Airway epithelial cell (primary cell): Measurements from ENCODE around the gene SSC5D. TPM values are rescaled to one million over a fixed set of nuclear protein-coding genes. Genes with fewer than 3 reads are reported as not detected.

Experiments used
- total RNA-seq: library from RNA; depleted of rRNA; stranded (reverse); fragments of >200 nt; gene quantifications from 2 replicates; pipeline ENCODE4 v1.2.3, GENCODE V29; 2015

Gene SSC5D
- 0.09 TPM in 1 of 2 replicates, not detected in the other for total RNA-seq

GRCh38 chr19:55487924-55488687 is at the start of gene SSC5D:
SSC5D (plus strand) TSS chr19:55488436; CDS start chr19:55488590, 154 bp downstream.

DNA sequence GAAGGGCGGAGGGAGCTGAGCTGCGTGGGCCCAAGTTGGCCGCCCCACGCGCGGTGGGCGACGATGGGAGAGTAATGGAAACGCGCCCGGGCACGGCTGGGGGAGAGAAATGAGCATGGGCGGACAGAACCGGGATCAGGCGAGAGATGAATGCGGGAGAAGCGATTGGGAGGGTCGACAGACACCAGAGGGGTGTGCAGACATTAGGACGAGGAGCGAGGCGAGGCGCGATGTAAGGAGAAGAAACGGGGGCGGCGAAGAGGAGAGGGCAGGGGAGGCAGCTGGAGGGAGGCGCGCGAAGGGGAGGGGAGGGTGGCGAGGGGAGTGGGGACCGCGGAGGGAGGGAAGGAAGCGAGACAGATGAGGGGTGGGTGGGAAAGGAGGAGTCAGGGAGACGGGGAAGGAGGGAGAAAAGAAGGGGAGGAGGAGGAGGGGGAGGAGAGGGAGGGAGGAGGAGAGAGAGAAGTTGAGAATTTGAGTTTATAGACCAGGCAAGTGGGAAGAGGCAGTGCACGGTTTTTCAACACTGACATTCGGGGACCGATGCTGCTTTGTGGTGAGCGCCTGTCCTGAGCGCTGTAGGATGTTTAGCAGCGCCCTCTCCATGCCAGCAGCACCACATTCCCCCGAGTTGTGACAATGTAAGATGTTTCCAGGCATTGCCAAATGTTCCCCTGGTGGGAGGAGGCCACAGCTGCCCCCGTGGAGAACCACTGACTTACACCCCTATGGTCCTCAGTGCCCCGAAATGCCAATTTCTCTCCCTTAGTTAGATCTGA is 45.0 kb upstream of the SSC5D start, which contains the start of gene SHISA7:
TSS of gene SHISA7 (minus strand) at position 256 of the 779 bp plus-strand sequence. CDS start 437 bp downstream, outside the sequence.

GRCh38 chr19:55461259-55461973 is 26.8 kb upstream of the SSC5D start, which contains the start of gene ISOC2:
ISOC2 (minus strand) TSS chr19:55461642; CDS start chr19:55456486, 5,156 bp downstream.

GRCh38 chr19:55464662-55465054 is 23.6 kb upstream of the SSC5D start, which contains the start of gene C19orf85:
C19orf85 (minus strand) TSS chr19:55464751; CDS start chr19:55464554, 197 bp downstream.

GRCh38 chr19:55476100-55476775 is 12.0 kb upstream of the SSC5D start, which contains the start of gene ZNF628:
ZNF628 (plus strand) TSS chr19:55476617; CDS start chr19:55479911, 3,294 bp downstream.

DNA sequence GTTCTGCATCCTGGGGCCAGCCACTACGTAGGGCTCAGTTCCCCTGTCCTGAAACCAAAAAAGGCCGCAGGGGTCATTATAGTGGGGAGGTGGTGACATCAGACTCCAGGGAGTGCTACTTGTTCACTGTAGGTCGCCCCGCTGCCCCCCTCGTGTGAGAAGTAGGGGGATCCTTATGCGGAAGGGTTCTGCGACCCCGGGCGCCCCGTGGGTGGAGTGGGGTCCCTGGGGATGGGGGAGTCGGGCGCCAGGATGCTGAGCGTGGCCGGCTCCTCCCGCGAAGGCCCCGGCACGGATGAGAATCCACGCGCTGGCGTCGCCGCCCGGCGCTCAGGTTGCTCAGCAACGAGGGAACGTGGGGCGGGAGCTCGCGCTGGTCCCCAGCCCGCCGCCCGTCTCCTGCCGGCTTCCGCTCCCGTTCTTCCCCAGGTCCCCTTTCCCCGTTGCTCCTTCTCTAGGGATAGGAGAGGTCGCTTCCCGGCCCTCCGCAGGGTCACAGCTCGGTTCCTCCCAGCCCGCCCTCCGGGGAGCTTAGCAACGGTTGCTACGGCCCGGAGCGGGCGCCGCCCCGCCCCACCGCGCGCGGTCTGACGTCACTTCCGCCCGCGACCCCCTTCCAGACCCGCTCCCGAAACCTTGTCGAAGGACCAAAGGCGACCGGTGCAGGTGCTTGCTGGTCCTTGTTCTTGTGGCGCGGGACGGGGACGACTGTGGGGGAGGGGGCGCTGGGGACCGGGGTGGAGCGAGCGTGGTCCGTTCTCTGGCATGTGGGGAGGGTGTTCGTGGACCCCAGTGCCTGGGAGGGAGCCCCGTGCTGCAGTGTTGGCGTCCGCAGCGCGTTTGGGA is 3.4 kb upstream of the SSC5D start, which contains the start of gene NAT14:
TSS of gene NAT14 (plus strand) at position 596 of the 846 bp plus-strand sequence. CDS start 521 bp downstream, outside the sequence.

DNA sequence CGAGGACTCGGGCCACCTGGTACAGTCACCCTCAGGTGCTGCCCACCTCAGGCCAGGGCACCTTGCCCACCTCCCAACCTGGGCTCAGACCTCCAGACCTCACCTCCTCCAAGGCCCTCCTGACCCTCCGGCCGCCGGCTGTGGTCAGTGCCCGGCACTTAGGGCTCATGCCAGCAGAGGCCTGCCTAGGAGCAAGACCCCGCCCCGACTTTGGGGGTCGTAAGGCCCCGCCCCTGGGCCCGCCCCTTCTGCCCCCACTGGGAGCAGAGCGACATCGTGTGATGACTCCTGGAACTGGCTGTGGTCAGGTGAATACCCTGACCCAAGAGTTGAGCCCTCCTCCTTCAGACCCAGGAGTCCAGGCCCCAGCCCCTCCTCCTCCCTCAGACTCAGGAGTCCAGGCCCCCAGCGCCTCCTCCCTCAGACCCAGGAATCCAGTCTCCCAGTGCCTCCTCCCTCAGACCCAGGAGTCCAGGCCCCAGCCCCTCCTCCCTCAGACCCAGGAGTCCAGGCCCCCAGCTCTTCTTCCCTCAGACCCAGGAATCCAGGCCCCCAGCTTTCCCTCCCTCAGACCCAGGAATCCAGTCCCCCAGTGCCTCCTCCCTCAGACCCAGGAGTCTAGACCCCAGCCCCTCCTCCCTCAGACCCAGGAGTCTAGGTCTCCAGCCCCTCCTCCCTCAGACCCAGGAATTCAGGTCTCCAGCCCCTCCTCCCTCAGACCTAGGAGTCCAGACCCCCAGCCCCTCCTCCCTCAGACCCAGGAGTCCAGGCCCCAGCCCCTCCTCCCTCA is 48.9 kb downstream of the SSC5D start, which contains the start of gene SBK2:
TSS of gene SBK2 (minus strand) at position 183 of the 790 bp plus-strand sequence. CDS start 839 bp downstream, outside the sequence.

GRCh38 chr19:55545443-55545842 is 57.2 kb downstream of the SSC5D start, which contains the start of gene SBK3:
SBK3 (minus strand) TSS chr19:55545543; CDS start chr19:55545543, 0 bp downstream.

Other genes with a start within 250 kb of the SSC5D start
- gene PPP6R1, start 229.4 kb upstream of the SSC5D start, total RNA-seq, result 38.7 and 50.4 TPM in 2 replicates
- 61.6 and 84.8 TPM in 2 replicates for gene HSPBP1, start 208.3 kb upstream of the SSC5D start, total RNA-seq
- gene BRSK1, start 204.4 kb upstream of the SSC5D start, total RNA-seq, result 1.6 and 5.0 TPM in 2 replicates
- gene TMEM150B, start 163.1 kb upstream of the SSC5D start, total RNA-seq, result not detected in 2 replicates
- 14.7 and 18.8 TPM in 2 replicates for gene KMT5C, start 148.6 kb upstream of the SSC5D start, total RNA-seq
- gene COX6B2, start 133.7 kb upstream of the SSC5D start, total RNA-seq, result 0.35 TPM in 1 of 2 replicates, not detected in the other
- not detected in 2 replicates for gene GARIN5B, start 125.2 kb upstream of the SSC5D start, total RNA-seq
- gene IL11, start 118.0 kb upstream of the SSC5D start, total RNA-seq, result 5.5 and 6.1 TPM in 2 replicates
- not detected in 2 replicates for gene TMEM190, start 111.6 kb upstream of the SSC5D start, total RNA-seq
- gene TMEM238, start 104.1 kb upstream of the SSC5D start, total RNA-seq, result 11.8 and 33.3 TPM in 2 replicates
- 279 and 544 TPM in 2 replicates for gene RPL28, start 102.5 kb upstream of the SSC5D start, total RNA-seq
- gene UBE2S, start 80.6 kb upstream of the SSC5D start, total RNA-seq, result 144 and 190 TPM in 2 replicates
- gene SHISA7, start 45.1 kb upstream of the SSC5D start, total RNA-seq, result not detected in 2 replicates
- 70.7 and 87.7 TPM in 2 replicates for gene ISOC2, start 26.8 kb upstream of the SSC5D start, total RNA-seq
- gene C19orf85, start 23.7 kb upstream of the SSC5D start, total RNA-seq, result not detected in 2 replicates
- 3.7 and 10.4 TPM in 2 replicates for gene ZNF628, start 11.8 kb upstream of the SSC5D start, total RNA-seq
- gene NAT14, start 3.2 kb upstream of the SSC5D start, total RNA-seq, result 16.7 and 39.8 TPM in 2 replicates
- gene SBK2, start 48.7 kb downstream of the SSC5D start, total RNA-seq, result not detected in 2 replicates
- not detected in 2 replicates for gene SBK3, start 57.1 kb downstream of the SSC5D start, total RNA-seq
- gene ZNF579, start 92.4 kb downstream of the SSC5D start, total RNA-seq, result 7.2 and 7.6 TPM in 2 replicates
- gene FIZ1, start 111.1 kb downstream of the SSC5D start, total RNA-seq, result 3.1 and 3.7 TPM in 2 replicates
- 27.2 and 31.9 TPM in 2 replicates for gene ZNF524, start 111.9 kb downstream of the SSC5D start, total RNA-seq
- 4.4 and 5.8 TPM in 2 replicates for gene ZNF865, start 117.2 kb downstream of the SSC5D start, total RNA-seq
- gene ZNF784, start 136.1 kb downstream of the SSC5D start, total RNA-seq, result 4.1 and 6.1 TPM in 2 replicates
- gene ZNF580, start 152.6 kb downstream of the SSC5D start, total RNA-seq, result 10.5 and 29.2 TPM in 2 replicates
- 30.8 and 37.0 TPM in 2 replicates for gene ZNF581, start 155.2 kb downstream of the SSC5D start, total RNA-seq
- 14.0 and 18.0 TPM in 2 replicates for gene CCDC106, start 159.8 kb downstream of the SSC5D start, total RNA-seq
- 174 and 255 TPM in 2 replicates for gene U2AF2, start 166.6 kb downstream of the SSC5D start, total RNA-seq
- 137 and 177 TPM in 2 replicates for gene EPN1, start 186.8 kb downstream of the SSC5D start, total RNA-seq
- gene NLRP9, start 250.0 kb downstream of the SSC5D start, total RNA-seq, result not detected in 2 replicates